ENCODE measurements around the gene SNX21.
"Not testable (repeated sequence)": the region's sequence is repeated elsewhere in the genome, so short reads cannot be mapped to it uniquely, and the experiment has no call there.

Gene SNX21

DNA sequence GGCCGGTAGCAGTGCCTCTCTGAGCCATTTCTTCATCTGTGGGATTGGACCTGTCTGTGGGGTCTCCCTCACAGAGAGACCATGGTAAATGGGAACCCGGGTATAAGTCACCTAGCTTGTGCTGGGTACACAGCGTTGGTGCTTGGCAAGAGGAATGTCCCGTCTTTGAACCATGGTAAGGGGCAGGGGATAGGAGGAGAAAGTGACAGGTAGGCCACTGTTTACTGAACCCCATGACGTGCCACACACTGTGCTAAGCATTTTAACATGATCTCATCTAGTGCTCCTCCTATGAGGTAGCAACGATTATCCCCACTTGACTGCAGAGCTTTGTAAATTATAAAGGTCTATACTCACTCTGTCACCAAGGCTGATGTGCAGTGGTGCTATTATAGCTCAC, 5.9 kb upstream of the SNX21 start:
- Histone ChIP-seq H3K36me3 (ENCODE audit: control insufficient read depth, low read length) (no peaks in the 10 kb centered on the region), H3K27ac (ENCODE audit: low read depth, low read length) (no peak overlapping the region), H3K4me3 (ENCODE audit: low read length) (no peak overlapping the region), H3K79me2 (ENCODE audit: control insufficient read depth, low read length) (no peaks in the 10 kb centered on the region), H4K20me1 (ENCODE audit: control insufficient read depth, insufficient read depth, low read depth, low read length) (no peaks in the 10 kb centered on the region), H3F3A (ENCODE audit: control insufficient read depth, insufficient read depth) (no peaks in the 10 kb centered on the region), H3K27me3 (ENCODE audit: control insufficient read depth, low read length) (peaks cover 8% of the 10 kb centered on the region), H3K9me2 (replicated peaks; ENCODE audit: control insufficient read depth, low read length) (no peaks in the 10 kb centered on the region), H3K4me1 (ENCODE audit: control insufficient read depth, low read length) (peaks cover 7% of the 10 kb centered on the region; the same call in 1 of the 2 replicates), H3K4me2 (ENCODE audit: low read length) (no peak overlapping the region), H3K9me3 (ENCODE audit: control insufficient read depth, insufficient read depth, low read length) (no peaks in the 10 kb centered on the region)
- TF ChIP-seq, protein P1, sequence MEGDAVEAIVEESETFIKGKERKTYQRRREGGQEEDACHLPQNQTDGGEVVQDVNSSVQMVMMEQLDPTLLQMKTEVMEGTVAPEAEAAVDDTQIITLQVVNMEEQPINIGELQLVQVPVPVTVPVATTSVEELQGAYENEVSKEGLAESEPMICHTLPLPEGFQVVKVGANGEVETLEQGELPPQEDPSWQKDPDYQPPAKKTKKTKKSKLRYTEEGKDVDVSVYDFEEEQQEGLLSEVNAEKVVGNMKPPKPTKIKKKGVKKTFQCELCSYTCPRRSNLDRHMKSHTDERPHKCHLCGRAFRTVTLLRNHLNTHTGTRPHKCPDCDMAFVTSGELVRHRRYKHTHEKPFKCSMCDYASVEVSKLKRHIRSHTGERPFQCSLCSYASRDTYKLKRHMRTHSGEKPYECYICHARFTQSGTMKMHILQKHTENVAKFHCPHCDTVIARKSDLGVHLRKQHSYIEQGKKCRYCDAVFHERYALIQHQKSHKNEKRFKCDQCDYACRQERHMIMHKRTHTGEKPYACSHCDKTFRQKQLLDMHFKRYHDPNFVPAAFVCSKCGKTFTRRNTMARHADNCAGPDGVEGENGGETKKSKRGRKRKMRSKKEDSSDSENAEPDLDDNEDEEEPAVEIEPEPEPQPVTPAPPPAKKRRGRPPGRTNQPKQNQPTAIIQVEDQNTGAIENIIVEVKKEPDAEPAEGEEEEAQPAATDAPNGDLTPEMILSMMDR (IDR thresholded peaks at IDR 0.05; ENCODE audit: low read depth, low read length, poor library complexity, severe bottlenecking) = no peak
- TF ChIP-seq EZH2phosphoT487 (IDR thresholded peaks at IDR 0.05; ENCODE audit: borderline replicate concordance, low read length) = no peak

DNA sequence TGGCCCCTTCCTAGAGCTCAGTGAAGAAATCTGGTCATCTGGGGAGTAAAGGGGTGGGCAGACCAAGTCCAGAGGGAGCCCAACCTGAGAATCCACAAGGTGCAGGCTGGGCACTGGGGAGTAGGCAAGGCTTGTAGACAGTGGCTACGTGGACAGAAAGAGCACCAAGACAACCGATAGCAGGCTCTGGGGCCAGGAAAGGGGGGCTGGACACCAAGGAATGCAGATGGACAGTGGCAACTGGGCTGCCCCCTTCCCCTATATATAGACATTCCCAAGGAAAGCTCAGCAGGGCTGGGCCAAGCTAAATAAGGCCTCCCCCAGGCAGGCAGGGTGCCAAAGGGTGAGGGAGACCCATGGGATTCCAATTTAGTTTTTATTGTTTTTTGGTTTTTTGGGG, 5.0 kb upstream of the SNX21 start:
- peaks cover 17% of the 10 kb centered on the region for H3K27me3 ChIP-seq (ENCODE audit: control insufficient read depth, low read length)
- no peaks in the 10 kb centered on the region for H4K20me1 ChIP-seq (ENCODE audit: control insufficient read depth, insufficient read depth, low read depth, low read length)
- no peak overlapping the region for H3K4me2 ChIP-seq (ENCODE audit: low read length)
- no peaks in the 10 kb centered on the region for H3F3A ChIP-seq (ENCODE audit: control insufficient read depth, insufficient read depth)
- H3K9me3 ChIP-seq (ENCODE audit: control insufficient read depth, insufficient read depth, low read length) = no peaks in the 10 kb centered on the region
- no peaks in the 10 kb centered on the region for H3K9me2 ChIP-seq (replicated peaks; ENCODE audit: control insufficient read depth, low read length)
- TF ChIP-seq, protein P1 (IDR thresholded peaks at IDR 0.05; ENCODE audit: low read depth, low read length, poor library complexity, severe bottlenecking) = no peak
- TF ChIP-seq EZH2phosphoT487 (IDR thresholded peaks at IDR 0.05; ENCODE audit: borderline replicate concordance, low read length) = no peak
- no peaks in the 10 kb centered on the region for H3K36me3 ChIP-seq (ENCODE audit: control insufficient read depth, low read length)
- H3K27ac ChIP-seq (ENCODE audit: low read depth, low read length) = no peak overlapping the region
- H3K79me2 ChIP-seq (ENCODE audit: control insufficient read depth, low read length) = no peaks in the 10 kb centered on the region
- peaks cover 13% of the 10 kb centered on the region for H3K4me1 ChIP-seq (ENCODE audit: control insufficient read depth, low read length)
- no peak overlapping the region for H3K4me3 ChIP-seq (ENCODE audit: low read length)

DNA sequence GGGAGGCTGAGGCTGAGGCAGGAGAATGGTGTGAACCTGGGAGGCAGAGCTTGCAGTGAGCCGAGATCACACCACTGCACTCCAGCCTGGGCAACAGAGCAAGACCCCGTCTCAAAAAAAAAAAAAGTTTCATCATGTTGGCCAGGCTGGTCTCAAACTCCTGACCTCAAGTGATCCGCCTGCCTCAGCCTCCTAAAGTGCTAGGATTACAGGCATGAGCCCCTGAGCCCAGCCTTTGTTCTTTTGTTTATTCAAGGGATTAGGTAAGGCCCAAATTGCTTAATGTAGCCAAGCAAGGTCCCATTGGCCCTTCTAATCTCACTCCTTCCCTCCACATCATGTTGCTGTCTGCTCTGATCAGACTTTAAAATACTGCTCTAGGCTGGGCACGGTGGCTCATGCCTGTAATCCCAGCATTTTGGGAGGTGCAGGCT, 3.9 kb upstream of the SNX21 start:
- H3K4me2 ChIP-seq (ENCODE audit: low read length); H3K4me3 ChIP-seq (ENCODE audit: low read length); H3K9me2 ChIP-seq (replicated peaks; ENCODE audit: control insufficient read depth, low read length); H3K79me2 ChIP-seq (ENCODE audit: control insufficient read depth, low read length); H4K20me1 ChIP-seq (ENCODE audit: control insufficient read depth, insufficient read depth, low read depth, low read length); H3F3A ChIP-seq (ENCODE audit: control insufficient read depth, insufficient read depth); H3K36me3 ChIP-seq (ENCODE audit: control insufficient read depth, low read length); H3K27ac ChIP-seq (ENCODE audit: low read depth, low read length); H3K9me3 ChIP-seq (ENCODE audit: control insufficient read depth, insufficient read depth, low read length): not testable (repeated sequence)
- peaks cover 11% of the 10 kb centered on the region for H3K4me1 ChIP-seq (ENCODE audit: control insufficient read depth, low read length)
- peaks cover 23% of the 10 kb centered on the region for H3K27me3 ChIP-seq (ENCODE audit: control insufficient read depth, low read length)

DNA sequence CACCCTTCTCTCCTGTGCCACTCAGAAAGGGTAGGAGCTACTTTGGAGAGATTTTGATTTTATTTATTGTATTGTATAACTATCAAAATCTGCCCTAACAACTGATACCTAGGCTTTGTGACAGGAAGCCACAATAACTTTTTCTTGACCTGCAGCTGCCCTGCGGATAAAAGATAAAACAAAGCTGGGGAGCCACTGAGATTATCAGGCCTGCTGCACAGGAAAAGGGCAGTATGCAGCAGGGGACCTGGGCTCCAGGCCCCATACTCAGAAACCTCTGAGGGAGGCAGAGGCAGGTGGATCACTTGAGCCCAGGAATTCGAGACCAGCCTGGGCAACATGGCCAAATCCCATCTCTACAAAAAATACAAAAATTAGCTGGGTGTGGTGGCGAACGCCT, 980 bp upstream of the SNX21 start:
- Histone ChIP-seq H3K9me3 (ENCODE audit: control insufficient read depth, insufficient read depth, low read length) (no peaks in the 10 kb centered on the region), H3K36me3 (ENCODE audit: control insufficient read depth, low read length) (no peaks in the 10 kb centered on the region), H3K4me2 (ENCODE audit: low read length) (no peak overlapping the region), H3K79me2 (ENCODE audit: control insufficient read depth, low read length) (no peaks in the 10 kb centered on the region), H3K27ac (ENCODE audit: low read depth, low read length) (no peak overlapping the region), H3K4me1 (ENCODE audit: control insufficient read depth, low read length) (peaks cover 11% of the 10 kb centered on the region), H3F3A (ENCODE audit: control insufficient read depth, insufficient read depth) (0 out of 2 replicates have a peak, but pooled peaks cover 2% of the 10 kb centered on the region), H3K9me2 (replicated peaks; ENCODE audit: control insufficient read depth, low read length) (no peaks in the 10 kb centered on the region), H3K4me3 (ENCODE audit: low read length) (no peak overlapping the region), H4K20me1 (ENCODE audit: control insufficient read depth, insufficient read depth, low read depth, low read length) (no peaks in the 10 kb centered on the region), H3K27me3 (ENCODE audit: control insufficient read depth, low read length) (peaks cover 23% of the 10 kb centered on the region)
- TF ChIP-seq EZH2phosphoT487 (IDR thresholded peaks at IDR 0.05; ENCODE audit: borderline replicate concordance, low read length) = no peak
- TF ChIP-seq, protein P1 (IDR thresholded peaks at IDR 0.05; ENCODE audit: low read depth, low read length, poor library complexity, severe bottlenecking) = no peak
